Uterus (tissue), 4 donors: ENCODE data around the gene CYP27A1. TPM values are rescaled to one million over a fixed set of nuclear protein-coding genes. Genes with fewer than 3 reads are reported as not detected.
A peak's percentile ranks its signal among the peaks of the same experiment; 100 is the strongest.

Source experiments
- DNase-seq, 2 donors: peaks; one replicate each; pipeline ENCODE4 v3.0.0-alpha.2; 2019 to 2020
- H3K27ac ChIP-seq, 2 donors: fragments of 200-600 bp; sonication (generic); 1 replicate in 1 of 2; 2 replicates in 1 of 2; pipeline ENCODE4 v1.5.1; 2016 to 2018
- H3K27me3 ChIP-seq, 2 donors: fragments of 200-600 bp; sonication (generic); one replicate each; pipeline ENCODE4 v1.5.1; 2018 to 2019; ENCODE audit warnings: control low read depth in 1 of 2
- H3K36me3 ChIP-seq, 2 donors: fragments of 200-600 bp; sonication (generic); one replicate each; pipeline ENCODE4 v1.5.1; 2019; ENCODE audit warnings: control low read depth in 1 of 2
- H3K4me1 ChIP-seq, 2 donors: fragments of 200-600 bp; sonication (generic); one replicate each; pipeline ENCODE4 v1.5.1; 2018 to 2019; ENCODE audit warnings: control low read depth in 1 of 2
- H3K4me3 ChIP-seq, 2 donors: fragments of 200-600 bp; sonication (generic); 1 replicate in 1 of 2; 2 replicates in 1 of 2; pipeline ENCODE4 v1.5.1; 2018 to 2019; ENCODE audit warnings: mild to moderate bottlenecking in 1 of 2
- H3K9me3 ChIP-seq, 2 donors: fragments of 200-600 bp; sonication (generic); one replicate each; pipeline ENCODE4 v1.5.1; 2019; ENCODE audit warnings: control low read depth in 1 of 2
- CTCF ChIP-seq, 4 experiments: fragments of 200-600 bp in 2 of 4; fragments of 450-650 bp in 2 of 4; sonication (generic) in 2 of 4; IDR thresholded peaks; one replicate each; pipeline ENCODE4 v1.5.1; 2016 to 2019; ENCODE audit warnings: antibody characterized with exemption in 4 of 4, mild to moderate bottlenecking in 2 of 4, moderate library complexity in 1 of 4
- POLR2A ChIP-seq, 2 donors: fragments of 450-650 bp; IDR thresholded peaks; one replicate each; pipeline ENCODE4 v1.6.1; 2016; ENCODE audit warnings: antibody characterized with exemption in 2 of 2, mild to moderate bottlenecking in 1 of 2, moderate library complexity in 1 of 2
- intact Hi-C: fragments of 100-400 bp; cut with DNase I; formaldehyde crosslinking; loops from one replicate; pipeline ENCODE4 v1.15.1; 2023; ENCODE audit warnings: low total_unique reads
- microRNA-seq: library from miRNA; unstranded; fragments of <30 nt; microRNA quantifications from one replicate; pipeline ENCODE4, GENCODE V29; 2016; ENCODE audit warnings: borderline microRNAs expressed, borderline replicate concordance
- total RNA-seq, 4 donors: library from RNA; depleted of rRNA in 3 of 4; stranded (reverse); fragments of >200 nt in 3 of 4; gene quantifications; one replicate each; pipeline versions ENCODE4 v1.1.0 to v1.2.4, GENCODE V29; 2014 to 2023
- donor health status: DM: yes; HTN: yes; CAD: no.

Gene CYP27A1
- total RNA-seq, 4 donors from 2014 or later: 4.1 to 15.7 (median 8.7) TPM

DNA sequence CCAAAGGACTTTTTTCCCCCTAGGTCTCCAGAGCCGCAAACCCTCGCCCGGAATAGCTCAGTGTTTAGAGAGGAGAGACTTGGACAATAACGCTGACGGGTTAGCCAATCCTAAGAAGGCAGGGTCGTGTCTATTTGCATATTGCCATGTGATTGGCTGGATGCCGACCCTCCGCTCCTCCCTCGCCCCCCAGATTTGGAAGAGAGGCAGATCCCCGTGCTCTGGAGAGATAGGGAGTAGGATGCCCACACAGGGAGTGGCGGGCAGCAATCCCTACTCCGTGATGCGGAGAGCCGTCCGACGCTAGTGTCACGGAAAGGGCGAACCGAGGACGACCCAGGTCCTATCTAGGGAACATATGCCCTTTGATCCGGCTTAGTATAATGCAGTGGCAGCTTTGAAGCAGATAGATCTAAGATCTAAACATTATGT lies 79.0 kb downstream of the CYP27A1 start:
- peaks cover 0 to 10% of the 10 kb centered on the region in 2 donors for H3K4me1 ChIP-seq
- H3K4me3 ChIP-seq: peak overlapping the region in 1 of 2 donors; percentile 1
- H3K36me3 ChIP-seq: no peaks in the 10 kb centered on the region
- H3K27me3 ChIP-seq: peaks cover 6 to 7% of the 10 kb centered on the region in 2 donors
- intact Hi-C loops: no loop called here
- TF ChIP-seq CTCF (IDR thresholded peaks at IDR 0.05) (no peak), POLR2A (IDR thresholded peaks at IDR 0.05) (no peak)
- no peak overlapping the region for H3K27ac ChIP-seq
- H3K9me3 ChIP-seq: no peaks in the 10 kb centered on the region
- DNase-seq: peak; percentile 73 to 79

GRCh38 chr2:218861645-218862318 lies 79.8 kb downstream of the CYP27A1 start:
- Histone ChIP-seq H3K27me3 (peaks cover 6 to 7% of the 10 kb centered on the region in 2 donors), H3K27ac (no peak overlapping the region), H3K36me3 (no peaks in the 10 kb centered on the region), H3K4me3 (no peak overlapping the region), H3K9me3 (no peaks in the 10 kb centered on the region), H3K4me1 (peaks cover 0 to 10% of the 10 kb centered on the region in 2 donors)
- TF ChIP-seq POLR2A (IDR thresholded peaks at IDR 0.05) (no peak), CTCF (IDR thresholded peaks at IDR 0.05) (no peak)
- DNase-seq: peak in 1 of 2 donors; percentile 9
- intact Hi-C loops: no loop called here

GRCh38 chr2:218863021-218863520 lies 81.1 kb downstream of the CYP27A1 start:
- H3K9me3 ChIP-seq: no peaks in the 10 kb centered on the region
- DNase-seq: no peak
- H3K4me3 ChIP-seq: no peak overlapping the region
- H3K4me1 ChIP-seq: peaks cover 0 to 10% of the 10 kb centered on the region in 2 donors
- no peaks in the 10 kb centered on the region for H3K36me3 ChIP-seq
- no peak overlapping the region for H3K27ac ChIP-seq
- peaks cover 6 to 7% of the 10 kb centered on the region in 2 donors for H3K27me3 ChIP-seq
- TF ChIP-seq CTCF (IDR thresholded peaks at IDR 0.05) (no peak), POLR2A (IDR thresholded peaks at IDR 0.05) (no peak)
- intact Hi-C loops: no loop called here

Small RNA genes within 50 kb of the gene (microRNA-seq; reads per million reads assigned to microRNA genes)
- not detected for gene MIR9500

Other genes starting within 250 kb of the CYP27A1 start
- gene USP37, start 213.8 kb upstream of the CYP27A1 start, total RNA-seq: 10 to 100 TPM in 3 of 4 donors, 1 to 10 TPM in 1; 9.1 to 59.3 (median 20.7) TPM
- 10 to 100 TPM; 42.1 to 78.2 (median 51.2) TPM for gene CNOT9, start 213.3 kb upstream of the CYP27A1 start, total RNA-seq
- 1 to 10 TPM in 2 of 4 donors, under 1 TPM in 1, not detected in 1; 0.26 to 2.4 (median 1.2) TPM for gene PLCD4, start 174.2 kb upstream of the CYP27A1 start, total RNA-seq
- gene ZNF142, start 122.5 kb upstream of the CYP27A1 start, total RNA-seq: 10 to 100 TPM; 11.8 to 40.3 (median 15.7) TPM
- gene BCS1L, start 122.5 kb upstream of the CYP27A1 start, total RNA-seq: 10 to 100 TPM in 2 of 4 donors, 1 to 10 TPM in 1, not detected in 1; 7.4 to 40.0 (median 29.9) TPM
- 10 to 100 TPM in 2 of 4 donors, 1 to 10 TPM in 2; 5.6 to 33.8 (median 11.5) TPM for gene RNF25, start 110.1 kb upstream of the CYP27A1 start, total RNA-seq
- 10 to 100 TPM in 3 of 4 donors, 1 to 10 TPM in 1; 7.4 to 52.1 (median 45.5) TPM for gene STK36, start 110.1 kb upstream of the CYP27A1 start, total RNA-seq
- 100 to 1,000 TPM in 1 of 4 donors, 10 to 100 TPM in 3; 13.1 to 117 (median 25.7) TPM for gene TTLL4, start 71.3 kb upstream of the CYP27A1 start, total RNA-seq
- gene PRKAG3, start 49.7 kb downstream of the CYP27A1 start, total RNA-seq: not detected
- 1 to 10 TPM in 3 of 4 donors, not detected in 1; 1.0 to 2.1 (median 1.9) TPM for gene WNT6, start 77.7 kb downstream of the CYP27A1 start, total RNA-seq
- gene WNT10A, start 98.7 kb downstream of the CYP27A1 start, total RNA-seq: under 1 TPM in 2 of 4 donors, not detected in 2; 0.15 to 0.97 TPM
- gene CDK5R2, start 177.5 kb downstream of the CYP27A1 start, total RNA-seq: not detected
- not detected for gene FEV, start 203.0 kb downstream of the CYP27A1 start, total RNA-seq
- not detected for gene CRYBA2, start 211.3 kb downstream of the CYP27A1 start, total RNA-seq